ENCODE results near the gene NPAS4.
"Not testable (repeated sequence)": the region's sequence is repeated elsewhere in the genome, so short reads cannot be mapped to it uniquely, and the experiment has no call there.

The NPAS4 gene

DNA sequence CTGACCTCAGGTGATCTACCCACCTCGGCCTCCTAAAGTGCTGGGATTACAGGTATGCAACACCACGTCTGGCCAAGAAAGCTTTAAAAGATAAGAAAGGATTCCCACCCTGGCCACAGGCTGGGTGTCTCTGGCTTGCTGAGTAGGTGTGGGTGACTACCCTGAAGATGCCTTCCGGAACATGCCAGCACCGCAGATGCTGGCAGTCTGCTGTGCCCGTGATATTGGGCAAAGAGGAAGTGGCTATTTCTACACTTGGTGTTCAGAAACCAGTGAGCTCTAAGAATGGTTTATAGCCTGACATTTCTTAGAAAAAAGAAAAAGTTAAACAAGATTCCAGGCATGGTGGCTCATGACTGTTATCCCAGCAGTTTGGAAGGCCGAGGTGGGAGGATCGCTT lies 11.8 kb downstream of the NPAS4 start:
- WGBS, 2 experiments = 87% methylated on average over 7 of the region's 7 CpGs
- no peaks in the 10 kb centered on the region for H3K4me1 ChIP-seq (ENCODE audit: control insufficient read depth, insufficient read depth, low read length)

DNA sequence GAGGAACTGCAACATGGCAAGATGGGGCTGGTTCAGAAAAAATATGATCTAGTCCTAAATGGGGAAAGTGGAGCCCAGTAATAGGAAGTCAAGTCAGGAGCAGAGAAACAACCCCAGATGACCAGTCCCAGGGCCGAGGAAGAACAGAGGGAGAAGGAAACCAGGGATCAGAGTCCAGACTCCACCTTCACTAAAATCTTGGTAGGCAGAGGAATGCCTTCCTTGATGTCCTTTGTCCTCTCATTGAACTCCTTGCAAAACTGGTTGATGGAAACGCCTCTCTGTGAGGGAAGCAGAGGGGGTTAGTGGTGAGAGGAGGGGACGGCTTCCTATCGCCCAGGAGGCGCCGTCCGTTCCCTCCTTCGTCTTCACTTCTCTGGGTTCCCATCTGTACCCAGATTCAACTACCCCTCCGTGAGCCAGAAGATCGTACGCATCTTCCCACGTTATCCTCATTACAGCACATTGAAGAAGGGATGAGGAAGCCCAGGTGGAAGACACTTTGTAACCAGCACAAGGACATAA lies 17.2 kb downstream of the NPAS4 start:
- Histone ChIP-seq H3K4me3 (ENCODE audit: insufficient read depth, low read depth, low read length) (peak overlapping the region; percentile 93), H3K36me3 (ENCODE audit: control insufficient read depth, insufficient read depth, low read length) (peaks cover 9% of the 10 kb centered on the region), H3K4me1 (ENCODE audit: control insufficient read depth, insufficient read depth, low read length) (no peaks in the 10 kb centered on the region), H3K27ac (ENCODE audit: insufficient read depth, low read depth, low read length, poor library complexity, severe bottlenecking) (peak overlapping the region; percentile 76), H3K27me3 (ENCODE audit: control insufficient read depth, insufficient read depth, low read length, poor library complexity, severe bottlenecking) (no peaks in the 10 kb centered on the region), H3K9me3 (ENCODE audit: control insufficient read depth, low read length) (no peaks in the 10 kb centered on the region)
- 6% methylated on average over 12 of the region's 12 CpGs for WGBS, 2 experiments

More for the DNA sequence above, 11.8 kb downstream of the NPAS4 start:
- H3K9me3 ChIP-seq (ENCODE audit: control insufficient read depth, low read length) = no peaks in the 10 kb centered on the region
- no peak overlapping the region for H3K27ac ChIP-seq (ENCODE audit: insufficient read depth, low read depth, low read length, poor library complexity, severe bottlenecking)
- H3K27me3 ChIP-seq (ENCODE audit: control insufficient read depth, insufficient read depth, low read length, poor library complexity, severe bottlenecking) = no peaks in the 10 kb centered on the region
- H3K4me3 ChIP-seq (ENCODE audit: insufficient read depth, low read depth, low read length) = no peak overlapping the region
- H3K36me3 ChIP-seq (ENCODE audit: control insufficient read depth, insufficient read depth, low read length) = peaks cover 9% of the 10 kb centered on the region

DNA sequence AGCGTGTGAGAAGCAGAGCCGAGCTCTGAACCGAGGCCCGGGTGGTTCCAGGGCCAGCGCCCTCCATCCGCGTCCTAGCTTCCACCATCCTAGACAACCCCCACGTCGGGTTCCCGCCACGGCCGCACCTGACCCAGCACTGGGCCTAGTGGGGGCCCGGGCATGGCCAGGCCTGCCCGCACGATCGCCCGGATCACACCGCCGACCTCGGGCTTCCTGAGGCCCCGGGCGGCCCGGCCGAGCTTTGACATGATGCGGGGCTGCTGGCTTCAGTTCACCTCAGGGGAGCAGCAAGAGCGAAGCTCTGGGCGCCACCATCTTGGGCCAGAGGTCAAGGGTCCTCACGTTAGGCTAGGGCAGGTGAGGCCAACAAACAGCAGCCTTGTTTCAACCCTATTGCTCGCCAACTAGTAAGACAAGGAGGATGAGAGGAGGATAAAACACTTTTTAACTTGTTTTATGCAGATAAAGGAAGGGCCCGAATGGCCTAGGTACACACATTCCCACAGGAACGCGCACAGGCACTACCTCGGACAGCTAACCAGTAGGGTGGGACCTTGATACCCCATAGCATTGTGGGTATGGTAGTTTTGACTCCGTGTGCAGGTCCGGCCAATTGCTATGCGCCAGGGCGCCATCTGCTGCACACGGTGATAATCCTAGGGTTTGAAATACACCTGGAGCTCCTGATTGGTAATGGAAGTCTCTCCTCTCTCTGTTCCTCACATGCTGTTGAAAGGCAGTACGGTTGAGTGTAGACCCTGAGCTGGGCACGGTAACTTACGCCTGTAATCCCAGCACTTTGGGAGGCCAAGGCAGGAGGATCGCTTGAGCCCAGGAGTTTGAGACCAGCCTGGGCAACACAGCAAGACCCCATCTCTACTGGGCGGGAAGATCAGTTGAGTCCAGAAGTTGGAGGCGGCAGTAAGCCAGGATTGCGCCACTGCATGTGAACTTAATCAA lies 17.9 kb downstream of the NPAS4 start, which contains the start of gene MRPL11:
Gene MRPL11, minus strand, starts transcription at position 345 of the 963 bp plus-strand sequence. Its CDS starts 94 bp downstream, at position 251.
- WGBS, 2 experiments = 10% methylated on average over 45 of the region's 45 CpGs
- Histone ChIP-seq H3K36me3 (ENCODE audit: control insufficient read depth, insufficient read depth, low read length) (peaks cover 9% of the 10 kb centered on the region), H3K9me3 (ENCODE audit: control insufficient read depth, low read length) (no peaks in the 10 kb centered on the region), H3K27me3 (ENCODE audit: control insufficient read depth, insufficient read depth, low read length, poor library complexity, severe bottlenecking) (no peaks in the 10 kb centered on the region), H3K27ac (ENCODE audit: insufficient read depth, low read depth, low read length, poor library complexity, severe bottlenecking) (peak within 1 kb of the TSS; percentile 76), H3K4me1 (ENCODE audit: control insufficient read depth, insufficient read depth, low read length) (no peaks in the 10 kb centered on the region), H3K4me3 (ENCODE audit: insufficient read depth, low read depth, low read length) (peak within 1 kb of the TSS; percentile 93)

DNA sequence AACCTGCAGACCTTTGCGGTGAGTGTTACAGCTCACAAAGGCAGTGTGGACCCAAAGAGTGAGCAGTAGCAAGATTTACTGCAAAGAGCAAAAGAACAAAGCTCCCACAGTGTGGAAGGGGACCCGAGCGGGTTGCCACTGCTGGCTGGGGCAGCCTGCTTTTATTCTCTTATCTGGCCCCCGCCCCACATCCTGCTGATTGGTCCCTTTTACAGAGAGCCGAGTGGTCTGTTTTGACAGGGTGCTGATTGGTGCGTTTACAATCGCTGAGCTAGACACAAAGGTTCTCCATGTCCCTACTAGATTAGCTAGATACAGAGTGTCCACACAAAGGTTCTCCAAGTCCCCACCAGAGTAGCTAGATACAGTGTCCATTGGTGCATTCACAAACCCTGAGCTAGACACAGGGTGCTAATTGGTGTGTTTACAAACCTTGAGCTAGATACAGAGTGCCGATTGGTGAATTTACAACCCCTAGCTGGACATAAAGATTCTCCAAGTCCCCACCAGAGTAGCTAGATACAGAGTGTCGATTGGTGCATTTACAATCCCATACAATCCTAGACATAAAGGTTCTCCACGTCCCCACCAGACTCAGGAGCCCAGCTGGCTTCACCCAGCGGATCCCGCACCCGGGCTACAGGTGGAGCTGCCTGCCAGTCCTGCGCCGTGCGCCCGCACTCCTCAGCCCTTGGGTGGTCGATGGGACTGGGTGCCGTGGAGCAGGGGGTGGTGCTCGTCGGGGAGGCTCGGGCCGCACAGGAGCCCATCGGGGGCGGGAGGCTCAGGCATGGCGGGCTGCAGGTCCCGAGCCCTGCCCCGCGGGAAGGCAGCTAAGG lies 19.5 kb downstream of the NPAS4 start:
- not testable (repeated sequence) for H3K27me3 ChIP-seq (ENCODE audit: control insufficient read depth, insufficient read depth, low read length, poor library complexity, severe bottlenecking); H3K9me3 ChIP-seq (ENCODE audit: control insufficient read depth, low read length); H3K36me3 ChIP-seq (ENCODE audit: control insufficient read depth, insufficient read depth, low read length); H3K4me1 ChIP-seq (ENCODE audit: control insufficient read depth, insufficient read depth, low read length); H3K4me3 ChIP-seq (ENCODE audit: insufficient read depth, low read depth, low read length); H3K27ac ChIP-seq (ENCODE audit: insufficient read depth, low read depth, low read length, poor library complexity, severe bottlenecking)
- WGBS, 2 experiments = 91 to 92% methylated on average over 29 of the region's 29 CpGs

DNA sequence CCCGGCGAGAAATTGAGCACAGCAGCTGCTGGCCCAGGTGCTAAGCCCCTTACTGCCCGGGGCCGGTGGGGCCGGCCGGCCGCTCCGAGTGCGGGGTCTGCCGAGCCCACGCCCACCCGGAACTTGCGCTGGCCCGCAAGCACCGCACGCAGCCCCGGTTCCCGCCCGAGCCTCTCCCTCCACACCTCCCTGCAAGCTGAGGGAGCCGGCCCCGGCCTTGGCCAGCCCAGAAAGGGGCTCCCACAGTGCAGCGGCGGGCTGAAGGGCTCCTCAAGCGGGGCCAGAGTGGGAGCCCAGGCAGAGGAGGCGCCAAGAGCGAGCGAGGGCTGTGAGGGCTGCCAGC lies 20.1 kb downstream of the NPAS4 start:
- not testable (repeated sequence) for H3K9me3 ChIP-seq (ENCODE audit: control insufficient read depth, low read length); H3K4me1 ChIP-seq (ENCODE audit: control insufficient read depth, insufficient read depth, low read length); H3K36me3 ChIP-seq (ENCODE audit: control insufficient read depth, insufficient read depth, low read length); H3K27me3 ChIP-seq (ENCODE audit: control insufficient read depth, insufficient read depth, low read length, poor library complexity, severe bottlenecking); H3K4me3 ChIP-seq (ENCODE audit: insufficient read depth, low read depth, low read length); H3K27ac ChIP-seq (ENCODE audit: insufficient read depth, low read depth, low read length, poor library complexity, severe bottlenecking)
- WGBS, 2 experiments = 95% methylated on average over 27 of the region's 27 CpGs

DNA sequence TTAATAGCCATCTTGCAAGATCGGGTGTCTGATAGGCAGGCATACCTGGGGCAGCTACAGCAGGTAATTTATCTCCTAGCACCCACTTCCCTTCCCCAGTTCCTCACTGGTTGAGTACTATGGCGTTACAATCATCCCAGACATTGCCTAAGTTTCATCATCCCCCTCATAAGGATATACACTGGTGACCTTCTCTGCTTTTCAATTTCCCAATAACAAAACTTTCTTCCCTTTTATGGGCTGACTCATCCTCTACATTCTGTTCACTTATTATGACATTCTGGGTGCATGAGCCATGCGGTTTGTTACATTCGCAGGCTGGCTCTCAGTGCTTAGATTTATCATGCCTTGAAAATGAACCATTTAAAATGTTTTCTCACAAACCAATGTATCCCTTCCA lies 22.8 kb downstream of the NPAS4 start:
- H3K27ac ChIP-seq (ENCODE audit: insufficient read depth, low read depth, low read length, poor library complexity, severe bottlenecking) = no peak overlapping the region
- no peak overlapping the region for H3K4me3 ChIP-seq (ENCODE audit: insufficient read depth, low read depth, low read length)
- H3K9me3 ChIP-seq (ENCODE audit: control insufficient read depth, low read length) = no peaks in the 10 kb centered on the region
- no peaks in the 10 kb centered on the region for H3K27me3 ChIP-seq (ENCODE audit: control insufficient read depth, insufficient read depth, low read length, poor library complexity, severe bottlenecking)
- 94 to 95% methylated on average over 4 of the region's 4 CpGs for WGBS, 2 experiments
- H3K4me1 ChIP-seq (ENCODE audit: control insufficient read depth, insufficient read depth, low read length) = no peaks in the 10 kb centered on the region
- H3K36me3 ChIP-seq (ENCODE audit: control insufficient read depth, insufficient read depth, low read length) = no peaks in the 10 kb centered on the region

DNA sequence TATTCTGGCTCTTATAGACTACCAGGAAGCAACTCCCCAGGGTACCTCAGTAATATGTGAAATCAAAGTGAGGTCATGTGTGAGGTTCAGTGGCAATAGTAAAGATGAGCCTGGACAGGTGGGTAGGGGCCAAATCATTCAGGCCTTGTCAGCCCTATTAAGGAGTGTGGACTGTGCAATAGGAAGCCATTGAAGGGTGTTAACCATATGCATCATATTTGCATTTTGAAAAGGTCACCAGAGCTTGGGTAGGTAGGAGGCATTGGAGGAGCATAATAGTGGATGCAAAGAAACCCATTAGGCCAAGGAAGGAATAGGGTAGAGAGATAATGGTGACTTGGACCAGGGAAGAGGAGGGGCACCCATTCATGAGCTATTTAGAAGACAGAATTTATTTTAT lies 26.2 kb downstream of the NPAS4 start:
- no peaks in the 10 kb centered on the region for H3K9me3 ChIP-seq (ENCODE audit: control insufficient read depth, low read length)
- H3K4me3 ChIP-seq (ENCODE audit: insufficient read depth, low read depth, low read length) = no peak overlapping the region
- no peak overlapping the region for H3K27ac ChIP-seq (ENCODE audit: insufficient read depth, low read depth, low read length, poor library complexity, severe bottlenecking)
- no peaks in the 10 kb centered on the region for H3K36me3 ChIP-seq (ENCODE audit: control insufficient read depth, insufficient read depth, low read length)
- no peaks in the 10 kb centered on the region for H3K27me3 ChIP-seq (ENCODE audit: control insufficient read depth, insufficient read depth, low read length, poor library complexity, severe bottlenecking)
- no peaks in the 10 kb centered on the region for H3K4me1 ChIP-seq (ENCODE audit: control insufficient read depth, insufficient read depth, low read length)

DNA sequence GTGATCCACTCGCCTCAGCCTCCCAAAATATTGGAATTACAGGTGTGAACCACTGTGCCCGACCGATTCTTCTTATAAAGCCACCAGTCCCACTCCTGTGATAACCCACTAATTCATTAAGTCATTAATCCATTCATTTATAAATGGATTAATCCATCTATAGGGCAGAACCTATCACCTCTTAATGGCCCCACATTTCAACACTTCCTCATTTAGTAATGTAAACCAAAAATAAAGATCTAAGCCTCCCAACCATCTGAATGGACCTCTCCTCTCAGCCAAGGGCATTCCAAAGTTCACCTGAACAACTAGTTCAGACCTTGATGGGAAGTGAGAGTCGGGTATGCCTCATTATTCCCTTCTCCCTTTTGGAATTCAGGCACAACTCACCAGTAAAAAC lies 27.7 kb downstream of the NPAS4 start:
- WGBS, 2 experiments = 87 to 88% methylated on average over 4 of the region's 4 CpGs
- H3K27ac ChIP-seq (ENCODE audit: insufficient read depth, low read depth, low read length, poor library complexity, severe bottlenecking) = no peak overlapping the region
- H3K4me1 ChIP-seq (ENCODE audit: control insufficient read depth, insufficient read depth, low read length) = no peaks in the 10 kb centered on the region
- H3K9me3 ChIP-seq (ENCODE audit: control insufficient read depth, low read length) = no peaks in the 10 kb centered on the region
- no peak overlapping the region for H3K4me3 ChIP-seq (ENCODE audit: insufficient read depth, low read depth, low read length)
- no peaks in the 10 kb centered on the region for H3K36me3 ChIP-seq (ENCODE audit: control insufficient read depth, insufficient read depth, low read length)
- H3K27me3 ChIP-seq (ENCODE audit: control insufficient read depth, insufficient read depth, low read length, poor library complexity, severe bottlenecking) = no peaks in the 10 kb centered on the region

DNA sequence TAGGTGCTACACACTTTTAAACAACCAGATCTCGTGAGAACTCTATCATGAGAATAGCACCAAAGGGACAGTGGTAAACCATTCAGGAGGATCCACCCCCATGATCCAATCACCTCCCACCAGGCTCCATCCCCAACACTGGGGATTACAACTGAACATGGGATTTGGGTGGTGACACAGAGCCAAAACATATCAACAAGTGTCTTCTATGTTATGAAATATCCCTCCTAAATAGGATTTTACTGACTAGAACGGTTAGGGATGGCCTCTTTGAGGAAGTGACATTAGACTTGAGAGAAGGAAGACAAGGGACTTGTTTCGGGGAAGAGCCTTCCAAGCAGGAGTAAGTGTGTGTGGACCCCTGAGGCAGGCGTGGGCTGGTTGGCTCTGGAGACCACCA lies 29.7 kb downstream of the NPAS4 start:
- Histone ChIP-seq H3K27ac (ENCODE audit: insufficient read depth, low read depth, low read length, poor library complexity, severe bottlenecking) (no peak overlapping the region), H3K9me3 (ENCODE audit: control insufficient read depth, low read length) (no peaks in the 10 kb centered on the region), H3K4me1 (ENCODE audit: control insufficient read depth, insufficient read depth, low read length) (no peaks in the 10 kb centered on the region), H3K4me3 (ENCODE audit: insufficient read depth, low read depth, low read length) (no peak overlapping the region), H3K27me3 (ENCODE audit: control insufficient read depth, insufficient read depth, low read length, poor library complexity, severe bottlenecking) (no peaks in the 10 kb centered on the region), H3K36me3 (ENCODE audit: control insufficient read depth, insufficient read depth, low read length) (no peaks in the 10 kb centered on the region)
- 82 to 86% methylated on average over 4 of the region's 4 CpGs for WGBS, 2 experiments

DNA sequence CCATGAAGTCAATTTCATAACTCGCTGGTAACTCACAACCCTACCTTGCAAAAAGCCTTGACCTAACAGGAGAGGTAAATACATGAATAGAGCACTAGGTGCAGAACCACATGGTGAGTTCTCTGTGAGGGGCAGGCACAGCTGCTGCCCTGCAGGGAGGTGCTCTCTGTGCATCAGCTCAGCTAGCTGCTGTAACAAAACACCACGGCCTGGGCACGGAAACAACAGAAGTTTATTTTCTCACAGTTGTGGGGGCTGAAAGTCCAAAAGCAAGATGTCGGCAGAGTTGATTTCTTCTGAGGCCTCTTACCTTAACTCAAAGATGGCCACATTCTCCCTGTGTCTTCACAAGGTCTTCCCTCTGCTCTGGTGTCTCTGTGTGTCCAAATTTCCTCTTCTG lies 30.8 kb downstream of the NPAS4 start:
- WGBS, 2 experiments = 87 to 89% methylated on average over 4 of the region's 4 CpGs

More for the DNA sequence above, 30.8 kb downstream of the NPAS4 start:
- H3K27me3 ChIP-seq (ENCODE audit: control insufficient read depth, insufficient read depth, low read length, poor library complexity, severe bottlenecking) = no peaks in the 10 kb centered on the region
- no peaks in the 10 kb centered on the region for H3K36me3 ChIP-seq (ENCODE audit: control insufficient read depth, insufficient read depth, low read length)
- H3K9me3 ChIP-seq (ENCODE audit: control insufficient read depth, low read length) = no peaks in the 10 kb centered on the region
- no peak overlapping the region for H3K4me3 ChIP-seq (ENCODE audit: insufficient read depth, low read depth, low read length)
- H3K4me1 ChIP-seq (ENCODE audit: control insufficient read depth, insufficient read depth, low read length) = no peaks in the 10 kb centered on the region
- H3K27ac ChIP-seq (ENCODE audit: insufficient read depth, low read depth, low read length, poor library complexity, severe bottlenecking) = no peak overlapping the region
